Thoracic aorta (tissue), 2 donors: ENCODE measurements around the gene RTN3. TPM values are rescaled to one million over a fixed set of nuclear protein-coding genes. Genes with fewer than 3 reads are reported as not detected.

ENCODE experiments used
- ATAC-seq: fragments of 150-250 bp; one replicate; pipeline ENCODE4 v1.8.0; 2017; ENCODE audit warnings: low read depth; ENCODE audit not compliant: insufficient number of reproducible peaks, low FRiP score
- DNase-seq: peaks from one replicate; pipeline ENCODE4 v3.0.0-alpha.2; 2020; ENCODE audit warnings: low spot score
- H3K27ac ChIP-seq, 2 donors: fragments of 200-600 bp; sonication (generic); 1 replicate in 1 of 2; 2 replicates in 1 of 2; pipeline ENCODE4 v1.5.1; 2016; ENCODE audit warnings: mild to moderate bottlenecking in 2 of 2, moderate library complexity in 2 of 2
- H3K27me3 ChIP-seq: fragments of 200-600 bp; sonication (generic); replicated peaks from 2 replicates; pipeline ENCODE4 v1.6.0; 2016; ENCODE audit warnings: mild to moderate bottlenecking; ENCODE audit not compliant: insufficient read depth
- H3K36me3 ChIP-seq: fragments of 200-600 bp; sonication (generic); one replicate; pipeline ENCODE4 v1.5.1; 2016
- H3K4me1 ChIP-seq, 2 donors: fragments of 200-600 bp; sonication (generic); 1 replicate in 1 of 2; 2 replicates in 1 of 2; pipeline versions ENCODE4 v1.5.1 to v1.6.0; 2016; ENCODE audit warnings: low read depth in 2 of 2, mild to moderate bottlenecking in 1 of 2; ENCODE audit not compliant: control insufficient read depth in 1 of 2
- H3K4me3 ChIP-seq: fragments of 200-600 bp; sonication (generic); 2 replicates; pipeline ENCODE4 v1.5.1; 2016; ENCODE audit warnings: mild to moderate bottlenecking
- H3K9me3 ChIP-seq: fragments of 200-600 bp; sonication (generic); 2 replicates; pipeline ENCODE4 v1.5.1; 2016
- CTCF ChIP-seq: fragments of 200-600 bp; sonication (generic); IDR thresholded peaks from one replicate; pipeline ENCODE4 v1.5.1; 2019; ENCODE audit warnings: antibody characterized with exemption
- total RNA-seq, 2 donors: library from RNA; depleted of rRNA; stranded (reverse); fragments of >200 nt; gene quantifications; one replicate each; pipeline versions ENCODE4 v1.1.0 to v1.2.3, GENCODE V29; 2016

RTN3 gene
- total RNA-seq, 2 donors from 2014 or later: 75.1 to 91.1 TPM

- TF ChIP-seq CTCF: no peak
- DNase-seq (no peak), ATAC-seq (no peak)
- no peaks in the 10 kb centered on the region for H3K27me3 ChIP-seq
- H3K27ac ChIP-seq: peak overlapping the region in 1 of 2 donors; percentile 3
- H3K4me1 ChIP-seq: peaks cover 14 to 40% of the 10 kb centered on the region in 2 donors
- H3K4me3 ChIP-seq: no peak overlapping the region
- H3K36me3 ChIP-seq: no peaks in the 10 kb centered on the region
- no peaks in the 10 kb centered on the region for H3K9me3 ChIP-seq
Measured at GRCh38 chr11:63765688-63766241, 84.5 kb downstream of the RTN3 start.

- ATAC-seq (no peak), DNase-seq (no peak)
- no peaks in the 10 kb centered on the region for H3K36me3 ChIP-seq
- peaks cover 14 to 40% of the 10 kb centered on the region in 2 donors for H3K4me1 ChIP-seq
- H3K4me3 ChIP-seq: peak overlapping the region; percentile 91
- peak overlapping the region; percentile 67 to 72 for H3K27ac ChIP-seq
- TF ChIP-seq CTCF: no peak
- no peaks in the 10 kb centered on the region for H3K9me3 ChIP-seq
- H3K27me3 ChIP-seq: no peaks in the 10 kb centered on the region
Measured at GRCh38 chr11:63766531-63767235, 85.4 kb downstream of the RTN3 start.

- Histone ChIP-seq H3K27ac (peak overlapping the region; percentile 67 to 72), H3K9me3 (no peaks in the 10 kb centered on the region), H3K36me3 (no peaks in the 10 kb centered on the region), H3K4me1 (peaks cover 14 to 36% of the 10 kb centered on the region in 2 donors), H3K4me3 (peak overlapping the region; percentile 91), H3K27me3 (no peaks in the 10 kb centered on the region)
- no peak for TF ChIP-seq CTCF
- DNase-seq: no peak
- ATAC-seq: no peak
Measured at GRCh38 chr11:63767267-63767564, 85.9 kb downstream of the RTN3 start.

GRCh38 chr11:63767565-63768236 is 86.4 kb downstream of the RTN3 start:
- Histone ChIP-seq H3K27me3 (no peaks in the 10 kb centered on the region), H3K27ac (peak overlapping the region; percentile 67 to 72), H3K36me3 (no peaks in the 10 kb centered on the region), H3K4me1 (peaks cover 14 to 32% of the 10 kb centered on the region in 2 donors), H3K4me3 (peak overlapping the region; percentile 91), H3K9me3 (no peaks in the 10 kb centered on the region)
- ATAC-seq (peak; percentile 72), DNase-seq (peak; percentile 50)
- no peak for TF ChIP-seq CTCF

- Histone ChIP-seq H3K27me3 (no peaks in the 10 kb centered on the region), H3K9me3 (no peaks in the 10 kb centered on the region), H3K27ac (peak within 1 kb of the TSS; percentile 67 to 72), H3K4me3 (peak within 1 kb of the TSS; percentile 91), H3K4me1 (peaks cover 10 to 25% of the 10 kb centered on the region in 2 donors), H3K36me3 (no peaks in the 10 kb centered on the region)
- DNase-seq (no peak), ATAC-seq (peak; percentile 24)
- TF ChIP-seq CTCF: peak; percentile 35
Measured at GRCh38 chr11:63768237-63769041, 87.1 kb downstream of the RTN3 start, which contains the start of gene ZFTA. TSS of gene ZFTA (minus strand) at chr11:63768775. CDS start at chr11:63768622, 153 bp downstream.
